ENCODE data around the gene XPC.

XPC gene

DNA sequence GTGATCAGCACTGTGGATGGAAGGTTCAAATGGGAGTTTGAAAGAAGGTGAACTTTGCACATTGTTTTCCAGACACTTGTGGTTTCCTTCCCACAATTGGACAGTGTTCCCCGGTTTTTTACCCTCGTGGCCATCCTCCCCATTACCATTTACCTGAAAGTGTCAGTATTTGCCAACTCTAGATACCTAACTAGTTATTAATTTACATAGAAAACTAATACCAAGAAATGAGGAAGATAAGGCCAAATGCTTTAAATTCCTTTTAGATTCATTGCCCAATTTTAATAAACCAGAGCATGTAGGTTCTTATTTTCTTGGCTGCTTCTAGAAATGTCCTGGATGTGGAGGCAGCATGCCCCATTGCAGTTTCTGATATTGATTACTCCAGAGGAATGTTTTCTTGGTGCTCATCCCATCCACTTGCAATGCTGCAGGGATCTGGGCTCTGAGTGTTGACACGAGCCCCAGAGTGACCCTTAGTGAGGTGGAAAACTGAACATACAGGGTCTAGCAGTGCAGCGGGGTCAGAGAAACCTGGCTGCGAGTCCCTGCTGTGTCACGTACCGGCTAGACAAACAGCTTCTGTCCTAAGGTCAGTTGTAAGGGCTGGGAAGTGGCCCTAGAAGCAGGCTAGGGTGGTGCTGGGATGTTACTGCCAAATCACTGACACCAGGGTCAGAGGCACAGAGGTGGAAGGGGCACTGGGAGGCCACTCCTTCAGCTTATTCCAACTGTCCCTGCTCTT is 23.7 kb upstream of the XPC start:
- H3K4me3 ChIP-seq (ENCODE audit: control insufficient read depth, low read depth, low read length) = no peak overlapping the region
- TF ChIP-seq, protein P1, sequence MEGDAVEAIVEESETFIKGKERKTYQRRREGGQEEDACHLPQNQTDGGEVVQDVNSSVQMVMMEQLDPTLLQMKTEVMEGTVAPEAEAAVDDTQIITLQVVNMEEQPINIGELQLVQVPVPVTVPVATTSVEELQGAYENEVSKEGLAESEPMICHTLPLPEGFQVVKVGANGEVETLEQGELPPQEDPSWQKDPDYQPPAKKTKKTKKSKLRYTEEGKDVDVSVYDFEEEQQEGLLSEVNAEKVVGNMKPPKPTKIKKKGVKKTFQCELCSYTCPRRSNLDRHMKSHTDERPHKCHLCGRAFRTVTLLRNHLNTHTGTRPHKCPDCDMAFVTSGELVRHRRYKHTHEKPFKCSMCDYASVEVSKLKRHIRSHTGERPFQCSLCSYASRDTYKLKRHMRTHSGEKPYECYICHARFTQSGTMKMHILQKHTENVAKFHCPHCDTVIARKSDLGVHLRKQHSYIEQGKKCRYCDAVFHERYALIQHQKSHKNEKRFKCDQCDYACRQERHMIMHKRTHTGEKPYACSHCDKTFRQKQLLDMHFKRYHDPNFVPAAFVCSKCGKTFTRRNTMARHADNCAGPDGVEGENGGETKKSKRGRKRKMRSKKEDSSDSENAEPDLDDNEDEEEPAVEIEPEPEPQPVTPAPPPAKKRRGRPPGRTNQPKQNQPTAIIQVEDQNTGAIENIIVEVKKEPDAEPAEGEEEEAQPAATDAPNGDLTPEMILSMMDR (conservative IDR thresholded peaks at IDR 0.05; ENCODE audit: control insufficient read depth, insufficient read depth, low read depth, low read length) = no peak
- DNase-seq (ENCODE audit: low read depth) = no peak

DNA sequence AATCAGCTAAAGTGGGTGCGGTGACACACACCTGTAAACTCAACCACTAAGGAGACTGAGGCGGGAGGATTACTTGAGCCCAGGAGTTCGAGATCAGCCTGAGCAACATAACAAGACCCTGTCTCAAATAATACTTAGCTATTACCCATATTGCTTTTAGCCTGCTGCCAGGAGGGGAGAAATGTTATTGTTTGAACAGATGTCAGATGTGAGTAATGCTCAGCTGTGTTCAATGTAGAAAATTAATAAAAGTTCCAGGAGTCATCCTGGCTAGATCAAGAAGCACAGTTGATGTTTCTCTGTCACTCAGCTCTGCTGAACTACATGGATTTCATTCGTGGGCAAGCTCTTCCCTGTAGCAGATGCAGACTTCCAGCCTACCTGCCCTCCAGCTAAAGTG is 22.4 kb upstream of the XPC start:
- no peak overlapping the region for H3K4me3 ChIP-seq (ENCODE audit: control insufficient read depth, low read depth, low read length)
- TF ChIP-seq, protein P1 (conservative IDR thresholded peaks at IDR 0.05; ENCODE audit: control insufficient read depth, insufficient read depth, low read depth, low read length) = no peak
- DNase-seq (ENCODE audit: low read depth) = peak; percentile 49

DNA sequence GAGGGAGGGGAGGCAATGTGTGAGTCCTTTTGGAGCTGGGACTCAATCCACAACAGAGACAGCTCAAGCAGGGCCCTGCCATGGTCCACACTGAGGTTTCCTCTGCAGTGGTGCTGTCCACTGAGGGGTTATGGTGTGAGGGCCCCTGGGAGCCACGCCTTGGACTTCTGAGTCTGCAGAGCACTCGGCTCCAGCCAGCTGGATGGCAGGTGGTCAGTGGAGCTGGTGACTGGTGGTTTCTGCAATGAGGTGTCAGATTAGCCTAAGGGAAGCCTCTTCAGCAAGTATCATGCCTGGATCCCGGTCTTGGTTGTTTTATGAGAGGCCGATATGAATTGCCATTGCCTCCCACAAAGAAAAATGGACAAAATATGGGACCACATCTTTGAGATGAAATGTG is 21.9 kb upstream of the XPC start:
- TF ChIP-seq, protein P1 (conservative IDR thresholded peaks at IDR 0.05; ENCODE audit: control insufficient read depth, insufficient read depth, low read depth, low read length) = no peak
- peak; percentile 18 for DNase-seq (ENCODE audit: low read depth)

DNA sequence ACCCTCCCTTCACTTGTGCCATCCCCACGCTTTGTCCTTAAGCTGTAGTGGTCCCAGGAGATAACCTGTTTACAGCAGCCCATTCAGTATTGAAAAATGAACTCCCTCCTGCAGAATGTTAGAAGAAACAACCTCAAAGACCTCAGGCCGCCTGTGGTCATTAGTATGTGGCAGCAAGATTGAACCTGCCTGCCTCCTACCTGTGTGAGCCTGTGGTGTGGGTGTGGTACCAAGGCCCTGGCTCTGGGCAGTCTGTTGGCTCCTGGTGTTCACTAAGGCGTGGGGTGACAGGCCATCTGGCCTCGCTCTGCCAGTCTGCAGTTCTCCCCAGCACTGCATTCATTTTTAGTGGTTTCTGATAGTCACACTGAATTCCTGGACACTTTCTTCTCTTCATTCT is 21.2 kb upstream of the XPC start:
- TF ChIP-seq, protein P1 (conservative IDR thresholded peaks at IDR 0.05; ENCODE audit: control insufficient read depth, insufficient read depth, low read depth, low read length) = no peak
- H3K4me3 ChIP-seq (ENCODE audit: control insufficient read depth, low read depth, low read length) = no peak overlapping the region
- DNase-seq (ENCODE audit: low read depth) = no peak

More for the DNA sequence above, 21.9 kb upstream of the XPC start:
- no peak overlapping the region for H3K4me3 ChIP-seq (ENCODE audit: control insufficient read depth, low read depth, low read length)

DNA sequence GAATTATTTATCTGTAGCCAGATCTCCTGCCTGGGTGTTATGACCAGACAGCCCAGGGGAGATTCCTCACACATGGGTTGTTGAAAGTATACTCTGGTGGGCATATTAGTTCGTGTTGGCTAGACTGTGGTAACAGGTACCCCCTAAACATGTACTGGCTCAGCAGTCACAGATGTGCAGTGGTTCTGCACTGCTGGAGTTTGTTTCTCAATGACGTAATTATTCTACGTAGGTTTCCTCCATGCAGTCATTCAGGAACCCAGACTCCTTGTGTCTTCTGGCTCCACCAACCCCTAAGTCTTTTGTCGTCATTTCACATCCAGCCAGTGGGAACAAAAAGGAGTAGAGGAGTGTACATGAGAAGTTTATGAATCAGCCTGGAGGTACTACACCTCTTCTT is 16.5 kb upstream of the XPC start:
- no peak for DNase-seq (ENCODE audit: low read depth)
- H3K4me3 ChIP-seq (ENCODE audit: control insufficient read depth, low read depth, low read length) = no peak overlapping the region
- TF ChIP-seq, protein P1 (conservative IDR thresholded peaks at IDR 0.05; ENCODE audit: control insufficient read depth, insufficient read depth, low read depth, low read length) = no peak

DNA sequence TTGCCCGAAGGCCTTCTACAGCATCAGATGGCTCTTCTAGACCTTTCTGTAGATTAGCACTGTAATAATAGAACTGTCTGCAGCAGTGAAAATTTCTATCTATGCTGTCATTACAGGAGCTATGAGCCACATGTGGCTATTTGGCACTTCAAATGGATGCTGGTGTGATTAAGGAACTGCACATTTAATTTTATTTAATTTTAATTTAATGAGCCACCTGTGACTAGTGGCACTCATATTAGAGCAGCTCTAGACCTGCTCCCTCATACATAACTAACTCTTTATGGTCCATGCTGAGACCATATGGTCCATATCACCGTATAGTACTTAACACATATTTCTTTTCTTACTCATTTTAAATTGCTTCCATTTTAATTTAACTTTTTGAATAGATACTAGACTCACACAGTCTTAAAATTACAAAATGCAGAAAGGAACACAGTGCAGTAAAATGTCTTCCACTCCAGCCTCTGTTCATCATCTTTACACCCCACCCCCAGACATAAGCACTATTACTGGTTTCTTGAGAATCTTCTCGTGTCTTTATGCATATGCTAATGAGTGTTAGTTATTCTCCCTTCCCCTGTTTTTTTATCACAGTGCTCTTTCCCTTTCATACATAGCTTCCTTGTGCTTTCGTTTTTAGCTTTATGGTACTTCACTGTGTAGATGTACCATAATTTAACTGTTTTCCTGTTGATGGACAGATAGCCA is 9.8 kb upstream of the XPC start:
- no peak overlapping the region for H3K4me3 ChIP-seq (ENCODE audit: control insufficient read depth, low read depth, low read length)
- no peak for DNase-seq (ENCODE audit: low read depth)
- TF ChIP-seq, protein P1 (conservative IDR thresholded peaks at IDR 0.05; ENCODE audit: control insufficient read depth, insufficient read depth, low read depth, low read length) = no peak

Measured in fibroblast of mammary gland (primary cell).